ENCODE measurements around the gene FBXO28. TPM values are rescaled to one million over a fixed set of nuclear protein-coding genes. Genes with fewer than 3 reads are reported as not detected.

The FBXO28 gene
- total RNA-seq, 1 donor = 41.5 TPM

GRCh38 chr1:224138198-224138597 is 24.3 kb downstream of the FBXO28 start:
- no peak overlapping the region for H3K4me3 ChIP-seq (ENCODE audit: low read depth, low read length)
- no peak for TF ChIP-seq CTCF (IDR thresholded peaks at IDR 0.05; ENCODE audit: insufficient read depth, low read depth, low read length)
- no peak for DNase-seq (ENCODE audit: low read depth)

GRCh38 chr1:224141693-224142092 is 27.8 kb downstream of the FBXO28 start:
- no peak for DNase-seq (ENCODE audit: low read depth)
- H3K4me3 ChIP-seq (ENCODE audit: low read depth, low read length) = no peak overlapping the region
- TF ChIP-seq CTCF (IDR thresholded peaks at IDR 0.05; ENCODE audit: insufficient read depth, low read depth, low read length) = no peak

GRCh38 chr1:224149709-224150108 is 35.8 kb downstream of the FBXO28 start:
- DNase-seq (ENCODE audit: low read depth) = no peak
- no peak overlapping the region for H3K4me3 ChIP-seq (ENCODE audit: low read depth, low read length)
- no peak for TF ChIP-seq CTCF (IDR thresholded peaks at IDR 0.05; ENCODE audit: insufficient read depth, low read depth, low read length)

GRCh38 chr1:224151117-224151516 is 37.2 kb downstream of the FBXO28 start:
- TF ChIP-seq CTCF (IDR thresholded peaks at IDR 0.05; ENCODE audit: insufficient read depth, low read depth, low read length) = no peak
- no peak for DNase-seq (ENCODE audit: low read depth)
- no peak overlapping the region for H3K4me3 ChIP-seq (ENCODE audit: low read depth, low read length)

GRCh38 chr1:224157316-224157715 is 43.4 kb downstream of the FBXO28 start:
- no peak for TF ChIP-seq CTCF (IDR thresholded peaks at IDR 0.05; ENCODE audit: insufficient read depth, low read depth, low read length)
- H3K4me3 ChIP-seq (ENCODE audit: low read depth, low read length) = no peak overlapping the region
- DNase-seq (ENCODE audit: low read depth) = no peak

GRCh38 chr1:224159541-224159940 is 45.6 kb downstream of the FBXO28 start:
- no peak for TF ChIP-seq CTCF (IDR thresholded peaks at IDR 0.05; ENCODE audit: insufficient read depth, low read depth, low read length)
- no peak overlapping the region for H3K4me3 ChIP-seq (ENCODE audit: low read depth, low read length)
- no peak for DNase-seq (ENCODE audit: low read depth)

- H3K4me3 ChIP-seq (ENCODE audit: low read depth, low read length) = no peak overlapping the region
- no peak for DNase-seq (ENCODE audit: low read depth)
- TF ChIP-seq CTCF (IDR thresholded peaks at IDR 0.05; ENCODE audit: insufficient read depth, low read depth, low read length) = no peak
Measured at GRCh38 chr1:224160171-224160682, 46.3 kb downstream of the FBXO28 start.
